Panc1 (cell line): ENCODE measurements around the gene HPS6. TPM values are rescaled to one million over a fixed set of nuclear protein-coding genes. Genes with fewer than 3 reads are reported as not detected.

Experiments
- ATAC-seq: fragments of 200-7000 bp; cut with Tn5 transposase; 2 replicates; pipeline ENCODE4 v1.9.1; 2020; ENCODE audit warnings: mild to moderate bottlenecking, moderate library complexity
- BruUV-seq: library from RNA; stranded (reverse); fragments of 400-500 nt; replicated peaks from 2 replicates; lab custom pipeline; 2021; lab: Mats Ljungman, UMichigan
- CTCF ChIA-PET: fragments of 300-600 bp; sonication (Branson Sonifier 250); formaldehyde crosslinking; loops from one replicate; lab custom pipeline; 2022; ENCODE audit warnings: antibody characterized with exemption; lab: Charles Lee
- POLR2A ChIA-PET: fragments of 300-600 bp; sonication (Branson Sonifier 250); formaldehyde crosslinking; loops from one replicate; lab custom pipeline; 2022; ENCODE audit warnings: antibody characterized with exemption; lab: Charles Lee
- DNase-seq: peaks from one replicate; pipeline ENCODE4 v3.0.0-alpha.2; 2010; ENCODE audit warnings: low read depth, low spot score
- H3K27ac ChIP-seq: 2 replicates; pipeline ENCODE4 v1.5.1; 2011; ENCODE audit warnings: mild to moderate bottlenecking, low read length, inconsistent platforms
- H3K27me3 ChIP-seq: fragments of 200-500 bp; sonication (Bioruptor generic); 2 replicates; pipeline ENCODE4 v1.6.0; 2014; ENCODE audit warnings: low read length, inconsistent platforms; ENCODE audit not compliant: control insufficient read depth, insufficient read depth
- H3K36me3 ChIP-seq: fragments of 200-500 bp; sonication (Bioruptor generic); 2 replicates; pipeline ENCODE4 v1.5.1; 2014; ENCODE audit warnings: inconsistent platforms, mild to moderate bottlenecking, low read length, moderate library complexity; ENCODE audit not compliant: control insufficient read depth, insufficient read depth
- H3K4me1 ChIP-seq: 2 replicates; pipeline ENCODE4 v1.5.1; 2011; ENCODE audit warnings: inconsistent platforms, mild to moderate bottlenecking, low read length, moderate library complexity; ENCODE audit not compliant: control insufficient read depth, insufficient read depth
- H3K4me3 ChIP-seq, 2 experiments: 2 replicates each; pipeline ENCODE4 v1.5.1; 2011 to 2012; ENCODE audit warnings: low read depth in 2 of 2, low read length in 2 of 2, mild to moderate bottlenecking in 2 of 2, inconsistent platforms in 1 of 2, moderate library complexity in 1 of 2
- H3K9me3 ChIP-seq: fragments of 200-500 bp; sonication (Bioruptor generic); 2 replicates; pipeline ENCODE4 v1.5.1; 2014; ENCODE audit warnings: low read depth, mild to moderate bottlenecking, inconsistent platforms, low read length, moderate library complexity; ENCODE audit not compliant: control insufficient read depth, insufficient read depth
- POLR2AphosphoS5 ChIP-seq: IDR thresholded peaks from 2 replicates; pipeline ENCODE4 v1.6.1; 2012; ENCODE audit warnings: mild to moderate bottlenecking, low read depth, low read length, moderate library complexity
- SIN3A ChIP-seq: IDR thresholded peaks from 2 replicates; pipeline ENCODE4 v1.6.1; 2012; ENCODE audit warnings: low read depth, mild to moderate bottlenecking, low read length, moderate library complexity, borderline replicate concordance; ENCODE audit not compliant: insufficient read depth
- TCF7L2 ChIP-seq: IDR thresholded peaks from 2 replicates; pipeline ENCODE4 v1.6.1; 2011; ENCODE audit warnings: mild to moderate bottlenecking, low read depth, low read length, inconsistent platforms
- in situ Hi-C: cut with HindIII; loops from 2 replicates; pipeline ENCODE4 v1.10.0; 2016; ENCODE audit warnings: low sequenced_read_pairs, low pct_unique_long_range_greater_than_20kb
- intact Hi-C: fragments of 100-400 bp; cut with micrococcal nuclease; formaldehyde crosslinking; loops from one replicate; pipeline ENCODE4 v1.10.0; 2022; ENCODE audit not compliant: unreplicated experiment
- total RNA-seq: library from RNA; stranded (reverse); gene quantifications from one replicate; pipeline ENCODE4 v1.2.1, GENCODE V29; 2021; ENCODE audit not compliant: unreplicated experiment
- TF ChIP-seq, protein P1 (sequence below): fragments of 450-650 bp; IDR thresholded peaks from 2 replicates; pipeline ENCODE4 v1.5.1; 2017; ENCODE audit warnings: mild to moderate bottlenecking
- TF ChIP-seq, protein P2 (sequence below), 2 experiments: IDR thresholded peaks; 2 replicates each; pipeline ENCODE4 v1.6.1; 2011 to 2012; ENCODE audit warnings: low read depth in 2 of 2, control low read depth in 1 of 2, low read length in 1 of 2, mild to moderate bottlenecking in 1 of 2, moderate library complexity in 1 of 2; ENCODE audit not compliant: insufficient read depth in 1 of 2

The HPS6 gene
- total RNA-seq, 1 experiment from 2014 or later: 34.5 TPM

DNA sequence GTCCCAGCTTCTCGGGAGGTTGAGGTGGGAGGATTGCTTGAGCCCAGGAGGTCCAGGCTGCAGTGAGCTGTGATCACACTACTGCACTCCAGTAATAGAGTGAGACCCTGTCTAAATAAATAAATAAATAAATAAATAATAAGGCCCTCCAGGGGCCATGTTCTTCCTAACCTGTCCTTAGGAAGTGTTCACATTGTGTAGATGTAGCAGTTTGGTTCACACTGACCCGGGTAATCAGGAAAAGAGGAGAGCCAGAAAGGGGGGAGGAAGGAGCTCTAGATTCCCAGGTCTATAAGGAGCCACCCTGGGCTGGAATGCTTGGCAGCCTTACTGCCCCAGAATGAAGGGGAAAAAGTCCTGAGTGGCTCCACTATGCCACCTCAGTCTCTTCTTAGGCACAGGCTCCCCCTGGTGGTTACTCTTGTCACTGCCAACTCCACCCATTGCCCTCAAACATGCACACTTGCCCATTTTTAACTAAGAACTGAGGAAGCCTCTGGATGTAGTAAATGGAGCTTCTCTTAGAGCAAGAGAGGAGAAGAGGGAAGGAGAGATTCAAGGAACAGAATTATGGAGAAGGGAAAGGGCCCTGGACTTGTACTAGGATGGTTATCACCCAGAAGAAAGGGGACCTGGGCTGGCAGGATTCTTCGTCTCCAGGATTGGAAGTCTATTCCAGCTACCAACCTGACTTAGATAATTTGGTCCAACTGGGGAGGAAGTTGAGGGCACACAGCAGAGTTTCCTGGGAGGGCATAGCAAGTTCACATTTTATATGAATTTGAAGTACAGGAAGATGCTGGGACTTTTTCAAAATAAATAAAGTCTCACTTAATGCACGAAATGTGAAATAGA lies 7.8 kb downstream of the HPS6 start:
- DNase-seq (peak; percentile 76), ATAC-seq (peak; percentile 93)
- no peaks in the 10 kb centered on the region for H3K36me3 ChIP-seq
- no peak overlapping the region for H3K4me3 ChIP-seq
- CTCF ChIA-PET: interaction anchor here (0.5 to 1.6 kb wide), 13 partner anchors 10 to 868 kb away, joined by 3 to 8 read pairs (median 5); no protein-coding TSS in a partner anchor
- H3K9me3 ChIP-seq: no peaks in the 10 kb centered on the region
- H3K4me1 ChIP-seq: no peaks in the 10 kb centered on the region
- intact Hi-C loops (loop anchor here (2.0 kb wide), 1 partner anchor 232 kb away; no protein-coding TSS in a partner anchor), in situ Hi-C loops (no loop called here)
- no peak overlapping the region for H3K27ac ChIP-seq
- no peaks in the 10 kb centered on the region for H3K27me3 ChIP-seq
- POLR2A ChIA-PET: interaction anchor here (0.6 kb wide), 1 partner anchor 163 kb away, joined by 3 read pairs; no protein-coding TSS in a partner anchor
- no TSS peak for BruUV-seq
- no peak for TF ChIP-seq SIN3A
- TF ChIP-seq, protein P1, sequence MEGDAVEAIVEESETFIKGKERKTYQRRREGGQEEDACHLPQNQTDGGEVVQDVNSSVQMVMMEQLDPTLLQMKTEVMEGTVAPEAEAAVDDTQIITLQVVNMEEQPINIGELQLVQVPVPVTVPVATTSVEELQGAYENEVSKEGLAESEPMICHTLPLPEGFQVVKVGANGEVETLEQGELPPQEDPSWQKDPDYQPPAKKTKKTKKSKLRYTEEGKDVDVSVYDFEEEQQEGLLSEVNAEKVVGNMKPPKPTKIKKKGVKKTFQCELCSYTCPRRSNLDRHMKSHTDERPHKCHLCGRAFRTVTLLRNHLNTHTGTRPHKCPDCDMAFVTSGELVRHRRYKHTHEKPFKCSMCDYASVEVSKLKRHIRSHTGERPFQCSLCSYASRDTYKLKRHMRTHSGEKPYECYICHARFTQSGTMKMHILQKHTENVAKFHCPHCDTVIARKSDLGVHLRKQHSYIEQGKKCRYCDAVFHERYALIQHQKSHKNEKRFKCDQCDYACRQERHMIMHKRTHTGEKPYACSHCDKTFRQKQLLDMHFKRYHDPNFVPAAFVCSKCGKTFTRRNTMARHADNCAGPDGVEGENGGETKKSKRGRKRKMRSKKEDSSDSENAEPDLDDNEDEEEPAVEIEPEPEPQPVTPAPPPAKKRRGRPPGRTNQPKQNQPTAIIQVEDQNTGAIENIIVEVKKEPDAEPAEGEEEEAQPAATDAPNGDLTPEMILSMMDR: peak; percentile 98

DNA sequence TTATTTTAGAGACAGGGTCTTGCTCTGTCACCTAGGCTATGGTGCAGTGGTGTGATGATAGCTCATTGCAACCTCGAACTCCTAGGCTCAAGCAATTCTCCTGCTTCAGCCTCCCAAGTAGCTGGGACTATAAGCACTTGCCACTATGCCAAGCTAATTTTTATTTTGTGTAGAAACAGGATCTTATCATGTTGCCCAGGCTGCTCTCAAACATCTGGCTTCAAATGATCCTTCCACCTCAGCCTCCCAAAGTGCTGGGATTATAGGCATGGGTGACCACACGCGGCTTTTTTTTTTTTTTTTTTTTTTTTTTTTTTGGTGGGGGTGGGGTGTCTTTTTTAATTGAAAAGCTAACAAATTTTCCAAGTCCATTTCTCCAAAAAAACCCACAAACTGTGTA lies 18.4 kb downstream of the HPS6 start:
- ChIA-PET CTCF (interaction anchor here (0.7 to 1.2 kb wide), 2 partner anchors 11 to 315 kb away, joined by 7 to 15 read pairs; no protein-coding TSS in a partner anchor), POLR2A (interaction anchor here (0.7 kb wide), 1 partner anchor 63 kb away, joined by 3 read pairs; no protein-coding TSS in a partner anchor)
- no peaks in the 10 kb centered on the region for H3K4me1 ChIP-seq
- TF ChIP-seq, protein P2, sequence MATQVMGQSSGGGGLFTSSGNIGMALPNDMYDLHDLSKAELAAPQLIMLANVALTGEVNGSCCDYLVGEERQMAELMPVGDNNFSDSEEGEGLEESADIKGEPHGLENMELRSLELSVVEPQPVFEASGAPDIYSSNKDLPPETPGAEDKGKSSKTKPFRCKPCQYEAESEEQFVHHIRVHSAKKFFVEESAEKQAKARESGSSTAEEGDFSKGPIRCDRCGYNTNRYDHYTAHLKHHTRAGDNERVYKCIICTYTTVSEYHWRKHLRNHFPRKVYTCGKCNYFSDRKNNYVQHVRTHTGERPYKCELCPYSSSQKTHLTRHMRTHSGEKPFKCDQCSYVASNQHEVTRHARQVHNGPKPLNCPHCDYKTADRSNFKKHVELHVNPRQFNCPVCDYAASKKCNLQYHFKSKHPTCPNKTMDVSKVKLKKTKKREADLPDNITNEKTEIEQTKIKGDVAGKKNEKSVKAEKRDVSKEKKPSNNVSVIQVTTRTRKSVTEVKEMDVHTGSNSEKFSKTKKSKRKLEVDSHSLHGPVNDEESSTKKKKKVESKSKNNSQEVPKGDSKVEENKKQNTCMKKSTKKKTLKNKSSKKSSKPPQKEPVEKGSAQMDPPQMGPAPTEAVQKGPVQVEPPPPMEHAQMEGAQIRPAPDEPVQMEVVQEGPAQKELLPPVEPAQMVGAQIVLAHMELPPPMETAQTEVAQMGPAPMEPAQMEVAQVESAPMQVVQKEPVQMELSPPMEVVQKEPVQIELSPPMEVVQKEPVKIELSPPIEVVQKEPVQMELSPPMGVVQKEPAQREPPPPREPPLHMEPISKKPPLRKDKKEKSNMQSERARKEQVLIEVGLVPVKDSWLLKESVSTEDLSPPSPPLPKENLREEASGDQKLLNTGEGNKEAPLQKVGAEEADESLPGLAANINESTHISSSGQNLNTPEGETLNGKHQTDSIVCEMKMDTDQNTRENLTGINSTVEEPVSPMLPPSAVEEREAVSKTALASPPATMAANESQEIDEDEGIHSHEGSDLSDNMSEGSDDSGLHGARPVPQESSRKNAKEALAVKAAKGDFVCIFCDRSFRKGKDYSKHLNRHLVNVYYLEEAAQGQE (IDR thresholded peaks at IDR 0.05; ENCODE audit: insufficient read depth in 1 of 2, low read depth in 2 of 2, low read length in 1 of 2): no peak
- TF ChIP-seq SIN3A (no peak), TCF7L2 (no peak), POLR2AphosphoS5 (no peak)
- TF ChIP-seq, protein P1: no peak
- DNase-seq (no peak), ATAC-seq (no peak)
- no peaks in the 10 kb centered on the region for H3K27me3 ChIP-seq
- H3K36me3 ChIP-seq: no peaks in the 10 kb centered on the region
- H3K4me3 ChIP-seq: no peak overlapping the region
- no peak overlapping the region for H3K27ac ChIP-seq
- intact Hi-C loops: no loop called here
- in situ Hi-C loops: no loop called here
- no TSS peak for BruUV-seq
- H3K9me3 ChIP-seq: no peaks in the 10 kb centered on the region
